H7 (cell line): ENCODE results near the gene WAPL. TPM values are rescaled to one million over a fixed set of nuclear protein-coding genes. Genes with fewer than 3 reads are reported as not detected.
"Not testable (repeated sequence)": the region's sequence is repeated elsewhere in the genome, so short reads cannot be mapped to it uniquely, and the experiment has no call there.

ENCODE experiments used
- DNase-seq: peaks from one replicate; pipeline ENCODE4 v3.0.0; 2012
- H3K27me3 ChIP-seq: 2 replicates; pipeline ENCODE4 v1.6.0; 2011; ENCODE audit warnings: mild to moderate bottlenecking, low read length; ENCODE audit not compliant: control insufficient read depth, insufficient read depth
- H3K36me3 ChIP-seq: replicated peaks from 2 replicates; pipeline ENCODE4 v1.5.1; 2011; ENCODE audit warnings: low read length; ENCODE audit not compliant: control insufficient read depth, insufficient read depth
- H3K4me3 ChIP-seq: 2 replicates; pipeline ENCODE4 v1.5.1; 2011; ENCODE audit warnings: low read depth, mild to moderate bottlenecking, control low read depth, low read length, moderate library complexity; ENCODE audit not compliant: insufficient read depth
- total RNA-seq: library from RNA; depleted of rRNA; stranded (reverse); fragments of >200 nt; shearing (Covaris generic); gene quantifications from 2 replicates; pipeline ENCODE4 v1.2.3, GENCODE V29; 2014; rRNA removed

Gene WAPL
- total RNA-seq, 1 experiment from 2014 or later = 33.5 TPM

- DNase-seq = peak; percentile 97
- peaks cover 24% of the 10 kb centered on the region for H3K27me3 ChIP-seq
Observed at GRCh38 chr10:86389441-86390193, 132.0 kb downstream of the WAPL start.

GRCh38 chr10:86389109-86389440, 132.5 kb downstream of the WAPL start:
- not testable (repeated sequence) for H3K36me3 ChIP-seq, DNase-seq
- Histone ChIP-seq H3K27me3 (peaks cover 24% of the 10 kb centered on the region), H3K4me3 (peak overlapping the region; percentile 75)

More at GRCh38 chr10:86389441-86390193, 132.0 kb downstream of the WAPL start:
- no peaks in the 10 kb centered on the region for H3K36me3 ChIP-seq
- H3K4me3 ChIP-seq = peak overlapping the region; percentile 75

GRCh38 chr10:86388119-86388704, 133.4 kb downstream of the WAPL start:
- DNase-seq = peak; percentile 61

GRCh38 chr10:86387178-86387794, 134.3 kb downstream of the WAPL start:
- no peak overlapping the region for H3K4me3 ChIP-seq
- peak; percentile 64 for DNase-seq
- H3K27me3 ChIP-seq = peaks cover 21% of the 10 kb centered on the region
- H3K36me3 ChIP-seq = no peaks in the 10 kb centered on the region

More at GRCh38 chr10:86388119-86388704, 133.4 kb downstream of the WAPL start:
- Histone ChIP-seq H3K36me3 (no peaks in the 10 kb centered on the region), H3K27me3 (peaks cover 24% of the 10 kb centered on the region), H3K4me3 (no peak overlapping the region; the same call in 1 of the 2 replicates)

- H3K36me3 ChIP-seq = no peaks in the 10 kb centered on the region
- H3K27me3 ChIP-seq = peaks cover 14% of the 10 kb centered on the region
- no peak overlapping the region for H3K4me3 ChIP-seq
- DNase-seq = no peak
Observed at GRCh38 chr10:86385806-86386205, 135.8 kb downstream of the WAPL start.

Other genes starting within 250 kb of the WAPL start
- gene GRID1, start 155.0 kb downstream of the WAPL start, total RNA-seq = 0.22 and 0.31 TPM in 2 replicates
- not detected in 2 replicates for gene OPN4, start 132.8 kb upstream of the WAPL start, total RNA-seq
- 0.03 and 0.30 TPM in 2 replicates for gene LDB3, start 146.7 kb upstream of the WAPL start, total RNA-seq
- 86.5 and 99.3 TPM in 2 replicates for gene BMPR1A, start 234.8 kb upstream of the WAPL start, total RNA-seq